ENCODE results near the gene JAG2. TPM values are rescaled to one million over a fixed set of nuclear protein-coding genes. Genes with fewer than 3 reads are reported as not detected.

Gene JAG2
- total and polyA plus RNA-seq, 2 of the 13 experiments (the other 11 are each of a cell fraction or from before 2014, with no cell fraction given) = 0.04 to 0.16 TPM

- in situ Hi-C loops (cut with HindIII; ENCODE audit: extremely low pct_ligation_motif_present, low pct_unique_long_range_greater_than_20kb) (loop anchor here (10.0 kb wide), 1 partner anchor 51 kb away; no protein-coding TSS in a partner anchor), intact Hi-C loops (cut with micrococcal nuclease; ENCODE audit: unreplicated experiment) (loop anchor here (5.0 kb wide), 1 partner anchor 94 kb away; no protein-coding TSS in a partner anchor)
- H3K27me3 ChIP-seq (ENCODE audit: control insufficient read depth in 1 of 2, insufficient read depth in 2 of 2, low read length in 2 of 2) = peaks cover 8 to 48% of the 10 kb centered on the region in 2 experiments; a peak in 4 of 5 replicates
- POLR2A ChIA-PET = no interaction called here
- H3K79me2 ChIP-seq (ENCODE audit: insufficient read depth, low read length) = no peaks in the 10 kb centered on the region
- H2AFZ ChIP-seq (ENCODE audit: low read length) = no peak overlapping the region
- no peaks in the 10 kb centered on the region for H3K36me3 ChIP-seq (replicated peaks in 1 of 2; ENCODE audit: control insufficient read depth in 1 of 2, insufficient read depth in 2 of 2, low read length in 2 of 2)
- no peak overlapping the region for H3K27ac ChIP-seq (ENCODE audit: extremely low read length, insufficient read depth, low read length)
- ATAC-seq (peak; percentile 9), FAIRE-seq (no peak), DNase-seq (ENCODE audit: low spot score) (peak; percentile 20)
- H3K4me3 ChIP-seq (replicated peaks in 1 of 3; ENCODE audit: insufficient read depth in 1 of 3, low read depth in 2 of 3, low read length in 3 of 3) = peak overlapping the region in 1 of 3 experiments; percentile 33; a peak in 1 of 6 replicates
- H4K20me1 ChIP-seq (ENCODE audit: insufficient read depth, low read length) = peaks cover 5% of the 10 kb centered on the region; the same call in 1 of the 2 replicates
- no peak overlapping the region for H3K9ac ChIP-seq (ENCODE audit: insufficient read depth, low read depth, low read length)
- 6% methylated on average over 17 of the region's 76 CpGs for WGBS (ENCODE audit: low lambda C conversion rate)
- CTCF ChIA-PET (ENCODE audit: low intra/inter-chr PET ratio, low total read pairs) = no interaction called here
- H3K4me2 ChIP-seq (ENCODE audit: low read depth, low read length) = no peak overlapping the region; the same call in 1 of the 2 replicates
- H3K4me1 ChIP-seq (ENCODE audit: insufficient read depth, low read length) = peaks cover 39% of the 10 kb centered on the region
- BruUV-seq (replicated peaks) = no TSS peak
- no peaks in the 10 kb centered on the region for H3K9me3 ChIP-seq (ENCODE audit: low read length)
- TF ChIP-seq ZNF674 (CRISPR knock-in tag; IDR thresholded peaks at IDR 0.05; ENCODE audit: low read depth) (no peak), ZFAT (CRISPR knock-in tag; conservative IDR thresholded peaks at IDR 0.05) (no peak), KDM2A (CRISPR knock-in tag; IDR thresholded peaks at IDR 0.05; ENCODE audit: borderline replicate concordance, low read depth) (peak; percentile 22; the same call in 1 of the 2 replicates), CTCF (CRISPR knock-in tag; IDR thresholded peaks at IDR 0.05) (peak; percentile 53), SYNCRIP (IDR thresholded peaks at IDR 0.05; ENCODE audit: insufficient read depth, low read depth, low read length) (no peak), TEAD2 (CRISPR knock-in tag; IDR thresholded peaks at IDR 0.05) (no peak), THAP8 (CRISPR knock-in tag; IDR thresholded peaks at IDR 0.05; ENCODE audit: borderline replicate concordance) (no peak), ZNF629 (CRISPR knock-in tag; conservative IDR thresholded peaks at IDR 0.05) (no peak), ZNF747 (CRISPR knock-in tag; IDR thresholded peaks at IDR 0.05; ENCODE audit: borderline replicate concordance) (no peak), ZMYM3 (CRISPR knock-in tag; IDR thresholded peaks at IDR 0.05) (no peak), ZBTB44 (CRISPR knock-in tag; IDR thresholded peaks at IDR 0.05) (no peak), GABPB1 (CRISPR knock-in tag; IDR thresholded peaks at IDR 0.05) (peak; percentile 21; the same call in 1 of the 2 replicates), ZNF329 (CRISPR knock-in tag; IDR thresholded peaks at IDR 0.05; ENCODE audit: low read depth) (no peak), ZNF616 (CRISPR knock-in tag; IDR thresholded peaks at IDR 0.05; ENCODE audit: low read depth) (no peak), MZF1 (CRISPR knock-in tag; IDR thresholded peaks at IDR 0.05; ENCODE audit: borderline replicate concordance) (no peak), ZNF512 (CRISPR knock-in tag; IDR thresholded peaks at IDR 0.05) (no peak), ZNF816 (CRISPR knock-in tag; IDR thresholded peaks at IDR 0.05; ENCODE audit: borderline replicate concordance) (no peak), SOX5 (CRISPR knock-in tag; IDR thresholded peaks at IDR 0.05; ENCODE audit: borderline replicate concordance) (no peak), FLYWCH1 (CRISPR knock-in tag; IDR thresholded peaks at IDR 0.05) (no peak)
Measured at GRCh38 chr14:105093431-105094192, 75.0 kb downstream of the JAG2 start.
